ENCODE data around the gene SAP130.

Gene SAP130

GRCh38 chr2:127945281-127945680 lies 82.6 kb downstream of the SAP130 start:
- Histone ChIP-seq H3K36me3 (peaks cover 9% of the 10 kb centered on the region), H3K9me3 (no peaks in the 10 kb centered on the region), H3K27me3 (no peaks in the 10 kb centered on the region), H3K4me1 (no peaks in the 10 kb centered on the region), H3K4me3 (ENCODE audit: low read depth, low read length) (no peak overlapping the region)
- no peak for TF ChIP-seq CTCF (IDR thresholded peaks at IDR 0.05; ENCODE audit: low read depth, low read length)
- no peak for DNase-seq

GRCh38 chr2:127943186-127943585 lies 84.7 kb downstream of the SAP130 start:
- Histone ChIP-seq H3K4me3 (ENCODE audit: low read depth, low read length) (no peak overlapping the region), H3K4me1 (no peaks in the 10 kb centered on the region), H3K36me3 (no peaks in the 10 kb centered on the region), H3K27me3 (no peaks in the 10 kb centered on the region), H3K9me3 (no peaks in the 10 kb centered on the region)
- DNase-seq, result no peak
- no peak for TF ChIP-seq CTCF (IDR thresholded peaks at IDR 0.05; ENCODE audit: low read depth, low read length)

GRCh38 chr2:127942002-127942401 lies 85.9 kb downstream of the SAP130 start:
- DNase-seq, result no peak
- H3K9me3 ChIP-seq, result no peaks in the 10 kb centered on the region
- no peak overlapping the region for H3K4me3 ChIP-seq (ENCODE audit: low read depth, low read length)
- H3K4me1 ChIP-seq, result no peaks in the 10 kb centered on the region
- no peaks in the 10 kb centered on the region for H3K27me3 ChIP-seq
- no peaks in the 10 kb centered on the region for H3K36me3 ChIP-seq
- no peak for TF ChIP-seq CTCF (IDR thresholded peaks at IDR 0.05; ENCODE audit: low read depth, low read length)

GRCh38 chr2:127941461-127941860 lies 86.4 kb downstream of the SAP130 start:
- Histone ChIP-seq H3K36me3 (no peaks in the 10 kb centered on the region), H3K27me3 (no peaks in the 10 kb centered on the region), H3K9me3 (no peaks in the 10 kb centered on the region), H3K4me1 (no peaks in the 10 kb centered on the region), H3K4me3 (ENCODE audit: low read depth, low read length) (no peak overlapping the region)
- TF ChIP-seq CTCF (IDR thresholded peaks at IDR 0.05; ENCODE audit: low read depth, low read length), result no peak
- no peak for DNase-seq

GRCh38 chr2:127940641-127941040 lies 87.2 kb downstream of the SAP130 start:
- no peak for TF ChIP-seq CTCF (IDR thresholded peaks at IDR 0.05; ENCODE audit: low read depth, low read length)
- Histone ChIP-seq H3K36me3 (no peaks in the 10 kb centered on the region), H3K27me3 (no peaks in the 10 kb centered on the region), H3K4me3 (ENCODE audit: low read depth, low read length) (no peak overlapping the region), H3K4me1 (no peaks in the 10 kb centered on the region), H3K9me3 (no peaks in the 10 kb centered on the region)
- no peak for DNase-seq

- Histone ChIP-seq H3K4me3 (ENCODE audit: low read depth, low read length) (no peak overlapping the region), H3K36me3 (no peaks in the 10 kb centered on the region), H3K4me1 (no peaks in the 10 kb centered on the region), H3K9me3 (no peaks in the 10 kb centered on the region), H3K27me3 (no peaks in the 10 kb centered on the region)
- no peak for TF ChIP-seq CTCF (IDR thresholded peaks at IDR 0.05; ENCODE audit: low read depth, low read length)
- no peak for DNase-seq
Measured at GRCh38 chr2:127935337-127935736, 92.5 kb downstream of the SAP130 start.
